ENCODE measurements around the gene ACBD4. TPM values are rescaled to one million over a fixed set of nuclear protein-coding genes. Genes with fewer than 3 reads are reported as not detected.

The ACBD4 gene, protein sequence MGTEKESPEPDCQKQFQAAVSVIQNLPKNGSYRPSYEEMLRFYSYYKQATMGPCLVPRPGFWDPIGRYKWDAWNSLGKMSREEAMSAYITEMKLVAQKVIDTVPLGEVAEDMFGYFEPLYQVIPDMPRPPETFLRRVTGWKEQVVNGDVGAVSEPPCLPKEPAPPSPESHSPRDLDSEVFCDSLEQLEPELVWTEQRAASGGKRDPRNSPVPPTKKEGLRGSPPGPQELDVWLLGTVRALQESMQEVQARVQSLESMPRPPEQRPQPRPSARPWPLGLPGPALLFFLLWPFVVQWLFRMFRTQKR
- 6.0 to 8.5 TPM (median 8.2 TPM) in 5 replicates for total RNA-seq (2022; extraction: Qiagen RNA extraction)

GRCh38 chr17:45135192-45135977 lies at the start of gene ACBD4:
ACBD4 (plus strand) TSS chr17:45135687; CDS start chr17:45136145, 458 bp downstream.

DNA sequence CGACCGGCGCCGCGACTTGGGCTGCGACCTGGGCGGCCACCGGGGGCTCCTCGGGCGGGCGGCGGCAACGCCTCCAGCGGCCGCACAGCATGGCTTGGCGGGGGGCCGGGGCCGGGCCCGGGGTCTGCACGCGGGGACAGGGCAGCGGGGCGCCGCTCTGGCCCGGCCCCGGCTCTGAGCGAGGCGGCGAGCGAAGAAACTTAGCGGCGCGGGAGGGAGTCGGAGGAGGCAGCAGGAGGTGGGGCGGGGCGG lies 3.2 kb upstream of the ACBD4 start, which contains the start of gene PLCD3:
TSS of gene PLCD3 (minus strand) at position 196 of the 252 bp plus-strand sequence. CDS start at position 91, 105 bp downstream.

GRCh38 chr17:45148183-45149036 lies 12.9 kb downstream of the ACBD4 start, which contains the start of gene HEXIM1:
HEXIM1 (plus strand) TSS chr17:45148475; CDS start chr17:45149191, 716 bp downstream.

GRCh38 chr17:45161288-45162024 lies 26.0 kb downstream of the ACBD4 start, which contains the start of gene HEXIM2:
HEXIM2 (plus strand) TSS chr17:45161875; CDS start chr17:45162794, 919 bp downstream.

Other genes with a start within 250 kb of the ACBD4 start
- 139 to 151 TPM (median 147 TPM) in 5 replicates for gene EFTUD2, start 236.2 kb upstream of the ACBD4 start, total RNA-seq (2022; extraction: Qiagen RNA extraction)
- gene GFAP, start 220.2 kb upstream of the ACBD4 start, total RNA-seq (2022; extraction: Qiagen RNA extraction), result 0.27 to 1.1 TPM (median 0.67 TPM) in 5 replicates
- 27.3 to 41.2 TPM (median 39.2 TPM) in 5 replicates for gene KIF18B, start 187.9 kb upstream of the ACBD4 start, total RNA-seq (2022; extraction: Qiagen RNA extraction)
- 16.2 to 33.3 TPM (median 28.4 TPM) in 5 replicates for gene C1QL1, start 167.4 kb upstream of the ACBD4 start, total RNA-seq (2022; extraction: Qiagen RNA extraction)
- 14.5 to 19.0 TPM (median 18.0 TPM) in 5 replicates for gene DCAKD, start 84.1 kb upstream of the ACBD4 start, total RNA-seq (2022; extraction: Qiagen RNA extraction)
- gene NMT1, start 74.4 kb upstream of the ACBD4 start, total RNA-seq (2022; extraction: Qiagen RNA extraction), result 174 to 303 TPM (median 184 TPM) in 5 replicates
- 148 to 196 TPM (median 180 TPM) in 5 replicates for gene PLCD3, start 3.2 kb upstream of the ACBD4 start, total RNA-seq (2022; extraction: Qiagen RNA extraction)
- 40.6 to 48.2 TPM (median 43.3 TPM) in 5 replicates for gene HEXIM1, start 12.8 kb downstream of the ACBD4 start, total RNA-seq (2022; extraction: Qiagen RNA extraction)
- 12.6 to 19.7 TPM (median 13.9 TPM) in 5 replicates for gene HEXIM2, start 26.2 kb downstream of the ACBD4 start, total RNA-seq (2022; extraction: Qiagen RNA extraction)
- 29.3 to 36.7 TPM (median 35.7 TPM) in 5 replicates for gene FMNL1, start 86.2 kb downstream of the ACBD4 start, total RNA-seq (2022; extraction: Qiagen RNA extraction)
- 0.07 to 0.24 TPM (median 0.19 TPM) in 5 replicates for gene SPATA32, start 126.4 kb downstream of the ACBD4 start, total RNA-seq (2022; extraction: Qiagen RNA extraction)
- 35.6 to 67.4 TPM (median 48.8 TPM) in 5 replicates for gene MAP3K14, start 181.3 kb downstream of the ACBD4 start, total RNA-seq (2022; extraction: Qiagen RNA extraction)